Smooth muscle cell (in vitro differentiated cells): Measurements from ENCODE around the gene ZNF605. TPM values are rescaled to one million over a fixed set of nuclear protein-coding genes. Genes with fewer than 3 reads are reported as not detected.
"Not testable (repeated sequence)": the region's sequence is repeated elsewhere in the genome, so short reads cannot be mapped to it uniquely, and the experiment has no call there.

Experiments used
- DNase-seq: peaks from one replicate; lab custom pipeline; 2025; ENCODE audit not compliant: unreplicated experiment; lab: John Stamatoyannopoulos, UW
- H2AFZ ChIP-seq: fragments of 200-600 bp; sonication (generic); 2 replicates; pipeline ENCODE4 v1.6.0; 2016; ENCODE audit warnings: antibody characterized with exemption, low read depth, mild to moderate bottlenecking
- H3F3A ChIP-seq: fragments of 200-600 bp; sonication (generic); 2 replicates; pipeline ENCODE4 v1.6.0; 2017; ENCODE audit warnings: antibody characterized with exemption, low read depth
- H3K27ac ChIP-seq: fragments of 200-600 bp; sonication (generic); 2 replicates; pipeline ENCODE4 v1.5.1; 2016; ENCODE audit warnings: low read depth, mild to moderate bottlenecking
- H3K27me3 ChIP-seq: fragments of 200-600 bp; sonication (generic); 2 replicates; pipeline ENCODE4 v1.6.1; 2016; ENCODE audit warnings: low read depth, mild to moderate bottlenecking
- H3K36me3 ChIP-seq: fragments of 200-600 bp; sonication (generic); 2 replicates; pipeline ENCODE4 v1.5.1; 2016; ENCODE audit warnings: low read depth
- H3K4me1 ChIP-seq: fragments of 200-600 bp; sonication (generic); 2 replicates; pipeline ENCODE4 v1.5.1; 2016; ENCODE audit warnings: low read depth
- H3K4me2 ChIP-seq: fragments of 200-600 bp; sonication (generic); 2 replicates; pipeline ENCODE4 v1.6.0; 2016; ENCODE audit warnings: mild to moderate bottlenecking
- H3K4me3 ChIP-seq: fragments of 200-600 bp; sonication (generic); 2 replicates; pipeline ENCODE4 v1.5.1; 2016; ENCODE audit warnings: mild to moderate bottlenecking
- H3K79me2 ChIP-seq: fragments of 200-600 bp; sonication (generic); 2 replicates; pipeline ENCODE4 v1.6.0; 2016; ENCODE audit warnings: low read depth, mild to moderate bottlenecking
- H3K9ac ChIP-seq: fragments of 200-600 bp; sonication (generic); 2 replicates; pipeline ENCODE4 v1.6.0; 2016; ENCODE audit warnings: low read depth
- H3K9me3 ChIP-seq: fragments of 200-600 bp; sonication (generic); replicated peaks from 2 replicates; pipeline ENCODE4 v1.5.1; 2016; ENCODE audit warnings: low read depth
- H4K20me1 ChIP-seq: fragments of 200-600 bp; sonication (generic); 2 replicates; pipeline ENCODE4 v1.6.0; 2016; ENCODE audit warnings: low read depth
- CTCF ChIP-seq: fragments of 200-600 bp; sonication (generic); IDR thresholded peaks from 2 replicates; pipeline ENCODE4 v1.5.1; 2017; ENCODE audit warnings: borderline replicate concordance, mild to moderate bottlenecking, antibody characterized with exemption; ENCODE audit not compliant: insufficient read depth, poor library complexity, severe bottlenecking
- WGBS: methylation state at CpG from one replicate; pipeline ENCODE4 v1.1.7; 2016; ENCODE audit warnings: low lambda C conversion rate; 5-methylcytosine and 5-hydroxymethylcytosine counted together
- polyA plus RNA-seq: library from polyadenylated mRNA; unstranded; fragments of >200 nt; fragmentation: Nextera tagmentation; extraction: Ambion mirVana; gene quantifications from 2 replicates; pipeline ENCODE4 v1.2.1, GENCODE V29; 2016
- total RNA-seq: library from RNA; depleted of rRNA; stranded (reverse); fragments of >200 nt; gene quantifications from 2 replicates; pipeline ENCODE4 v1.2.3, GENCODE V29; 2014

Gene ZNF605
- total and polyA plus RNA-seq, 2 experiments from 2014 or later = 6.3 to 9.7 TPM

GRCh38 chr12:132909030-132909368 is 47.1 kb downstream of the ZNF605 start:
- H3K36me3 ChIP-seq = no peaks in the 10 kb centered on the region
- H3K9ac ChIP-seq = peak overlapping the region; percentile 65
- H2AFZ ChIP-seq = peak overlapping the region; percentile 99
- peak overlapping the region; percentile 77 for H3K4me3 ChIP-seq
- H3K4me1 ChIP-seq = no peaks in the 10 kb centered on the region
- DNase-seq = no peak
- peak overlapping the region; percentile 95 for H3K4me2 ChIP-seq
- peaks cover 2% of the 10 kb centered on the region for H3K9me3 ChIP-seq
- 7% methylated on average over 22 of the region's 22 CpGs for WGBS
- H3K27ac ChIP-seq = peak overlapping the region; percentile 69
- no peak for TF ChIP-seq CTCF
- no peaks in the 10 kb centered on the region for H3K27me3 ChIP-seq
- no peaks in the 10 kb centered on the region for H3F3A ChIP-seq
- no peaks in the 10 kb centered on the region for H3K79me2 ChIP-seq
- no peaks in the 10 kb centered on the region for H4K20me1 ChIP-seq

GRCh38 chr12:132908145-132909029 is 47.7 kb downstream of the ZNF605 start:
- Histone ChIP-seq H3K79me2 (no peaks in the 10 kb centered on the region), H3K4me3 (peak overlapping the region; percentile 77), H3K4me2 (peak overlapping the region; percentile 95), H3K27ac (peak overlapping the region; percentile 69), H4K20me1 (no peaks in the 10 kb centered on the region), H3K9ac (peak overlapping the region; percentile 65), H3F3A (no peaks in the 10 kb centered on the region), H3K27me3 (no peaks in the 10 kb centered on the region), H3K36me3 (no peaks in the 10 kb centered on the region), H2AFZ (peak overlapping the region; percentile 99), H3K9me3 (no peaks in the 10 kb centered on the region), H3K4me1 (no peaks in the 10 kb centered on the region)
- 1% methylated on average over 85 of the region's 85 CpGs for WGBS
- no peak for TF ChIP-seq CTCF
- peak; percentile 54 for DNase-seq

GRCh38 chr12:132907789-132908144 is 48.3 kb downstream of the ZNF605 start:
- H2AFZ ChIP-seq = peak overlapping the region; percentile 80
- H3K79me2 ChIP-seq, H3K9ac ChIP-seq, H3F3A ChIP-seq, DNase-seq, H3K36me3 ChIP-seq, H3K4me1 ChIP-seq, H4K20me1 ChIP-seq, H3K27me3 ChIP-seq, H3K9me3 ChIP-seq: not testable (repeated sequence)
- H3K4me2 ChIP-seq = peak overlapping the region; percentile 95
- peak overlapping the region; percentile 77 for H3K4me3 ChIP-seq
- peak overlapping the region; percentile 69 for H3K27ac ChIP-seq
- WGBS = 21% methylated on average over 22 of the region's 23 CpGs

GRCh38 chr12:132907216-132907615 is 48.9 kb downstream of the ZNF605 start:
- Histone ChIP-seq H3K27me3 (no peaks in the 10 kb centered on the region), H3K27ac (no peak overlapping the region), H3K36me3 (no peaks in the 10 kb centered on the region), H3K79me2 (no peaks in the 10 kb centered on the region), H3K9ac (no peak overlapping the region), H3K4me2 (no peak overlapping the region), H4K20me1 (no peaks in the 10 kb centered on the region), H3K9me3 (no peaks in the 10 kb centered on the region), H3K4me3 (no peak overlapping the region), H2AFZ (no peak overlapping the region), H3F3A (no peaks in the 10 kb centered on the region), H3K4me1 (no peaks in the 10 kb centered on the region)
- no peak for DNase-seq
- WGBS = 67% methylated on average over 16 of the region's 16 CpGs
- TF ChIP-seq CTCF = no peak
